Vagina (tissue), 2 donors: ENCODE measurements around the gene KMT5B.
A peak's percentile ranks its signal among the peaks of the same experiment; 100 is the strongest.

ENCODE experiments used
- POLR2A ChIP-seq, 2 donors: fragments of 450-650 bp; IDR thresholded peaks; one replicate each; pipeline ENCODE4 v1.6.1; 2017; ENCODE audit warnings: antibody characterized with exemption in 2 of 2, mild to moderate bottlenecking in 2 of 2, moderate library complexity in 2 of 2
- TF ChIP-seq, protein P1 (sequence below), 3 experiments: fragments of 450-650 bp in 2 of 3; fragments of 200-600 bp in 1 of 3; sonication (generic) in 1 of 3; IDR thresholded peaks; one replicate each; pipeline ENCODE4 v1.5.1; 2017 to 2019; ENCODE audit warnings: antibody characterized with exemption in 3 of 3, mild to moderate bottlenecking in 2 of 3, moderate library complexity in 2 of 3

DNA sequence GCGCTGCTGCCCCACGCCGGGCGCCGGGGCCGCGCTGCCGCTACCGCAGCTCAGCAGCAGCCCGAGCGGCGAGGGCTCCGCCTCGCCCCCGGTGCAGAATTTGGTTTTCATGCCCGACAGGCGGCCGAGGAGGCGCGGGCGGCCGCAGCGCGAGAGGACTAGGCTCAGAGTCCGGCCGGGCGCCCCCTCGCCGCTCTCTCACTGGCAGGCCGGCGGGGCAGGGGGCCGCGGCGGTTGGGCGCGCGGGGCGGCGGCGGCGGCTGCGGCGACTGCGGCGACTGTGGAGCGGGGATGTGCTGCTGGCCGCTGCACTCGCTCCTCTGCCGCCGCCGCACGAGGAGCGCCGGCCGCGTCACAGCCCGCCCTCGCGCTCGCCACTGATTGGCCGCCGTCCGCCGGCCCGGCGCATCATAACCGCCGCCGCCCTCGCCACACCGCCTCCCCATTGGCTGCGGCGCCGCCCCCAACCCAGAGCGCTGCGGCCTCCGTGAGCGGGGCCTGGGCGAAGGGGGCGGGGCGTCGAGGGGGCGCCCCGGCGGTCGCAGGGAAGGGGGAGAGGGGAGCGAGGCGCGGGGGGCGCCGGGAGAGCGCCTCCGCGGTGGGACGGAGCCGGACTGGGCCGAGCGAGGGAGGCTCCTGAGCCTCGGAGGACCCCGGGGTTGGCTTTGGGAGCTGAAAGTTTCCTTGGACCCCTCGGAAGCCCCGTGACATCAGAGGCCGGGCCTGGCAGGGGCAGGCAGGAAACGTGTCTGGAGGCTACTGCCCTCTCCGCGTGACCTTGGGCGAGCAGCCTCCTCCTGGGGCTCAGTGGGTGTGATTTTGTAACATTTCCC, 91.8 kb downstream of the KMT5B start, which contains the start of gene CHKA:
- TF ChIP-seq, protein P1, sequence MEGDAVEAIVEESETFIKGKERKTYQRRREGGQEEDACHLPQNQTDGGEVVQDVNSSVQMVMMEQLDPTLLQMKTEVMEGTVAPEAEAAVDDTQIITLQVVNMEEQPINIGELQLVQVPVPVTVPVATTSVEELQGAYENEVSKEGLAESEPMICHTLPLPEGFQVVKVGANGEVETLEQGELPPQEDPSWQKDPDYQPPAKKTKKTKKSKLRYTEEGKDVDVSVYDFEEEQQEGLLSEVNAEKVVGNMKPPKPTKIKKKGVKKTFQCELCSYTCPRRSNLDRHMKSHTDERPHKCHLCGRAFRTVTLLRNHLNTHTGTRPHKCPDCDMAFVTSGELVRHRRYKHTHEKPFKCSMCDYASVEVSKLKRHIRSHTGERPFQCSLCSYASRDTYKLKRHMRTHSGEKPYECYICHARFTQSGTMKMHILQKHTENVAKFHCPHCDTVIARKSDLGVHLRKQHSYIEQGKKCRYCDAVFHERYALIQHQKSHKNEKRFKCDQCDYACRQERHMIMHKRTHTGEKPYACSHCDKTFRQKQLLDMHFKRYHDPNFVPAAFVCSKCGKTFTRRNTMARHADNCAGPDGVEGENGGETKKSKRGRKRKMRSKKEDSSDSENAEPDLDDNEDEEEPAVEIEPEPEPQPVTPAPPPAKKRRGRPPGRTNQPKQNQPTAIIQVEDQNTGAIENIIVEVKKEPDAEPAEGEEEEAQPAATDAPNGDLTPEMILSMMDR (IDR thresholded peaks at IDR 0.05): no peak
- TF ChIP-seq POLR2A (IDR thresholded peaks at IDR 0.05): peak in 1 of 2 donors; percentile 81
